ENCODE measurements around the gene MMP17.
A peak's percentile ranks its signal among the peaks of the same experiment; 100 is the strongest.

MMP17 gene

DNA sequence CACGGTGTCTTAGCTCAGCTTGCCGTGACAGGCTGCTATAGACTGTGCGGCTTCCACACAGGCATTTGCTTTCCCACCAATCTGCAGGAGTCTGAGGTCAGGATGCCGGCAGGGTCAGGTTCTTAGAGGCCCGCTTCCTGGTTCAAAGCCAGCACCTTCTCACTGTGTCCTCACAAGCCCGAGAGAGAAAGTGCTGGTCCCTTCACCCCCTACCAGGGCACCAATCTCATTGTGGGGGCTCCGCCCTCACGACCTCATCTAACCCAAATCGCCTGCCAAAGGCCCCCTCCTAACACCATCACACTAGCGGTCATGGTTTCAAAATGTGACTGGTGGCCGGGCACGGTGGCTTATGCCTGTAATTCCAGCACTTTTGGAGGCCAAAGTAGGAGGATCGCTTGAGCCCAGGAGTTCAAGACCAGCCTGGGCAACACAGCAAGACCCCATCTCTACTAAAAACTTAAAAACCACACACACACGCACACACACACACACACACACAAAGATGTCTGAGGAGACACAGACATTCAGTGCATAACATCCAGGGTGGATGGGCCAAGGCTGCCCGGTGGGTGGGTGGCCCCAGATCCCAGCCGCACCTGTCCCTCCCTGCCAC, 26.8 kb downstream of the MMP17 start:
- H3K4me1 Mint-ChIP-seq: peaks cover under 1% of the 10 kb centered on the region
- peaks cover 15% of the 10 kb centered on the region for H3K27me3 Mint-ChIP-seq
- no peak overlapping the region for H3K27ac Mint-ChIP-seq
- H3K9me3 Mint-ChIP-seq: no peaks in the 10 kb centered on the region
- no peak overlapping the region for H3K4me3 Mint-ChIP-seq
- no peak for DNase-seq
- CTCF ChIA-PET: no interaction called here
- H3K36me3 Mint-ChIP-seq: no peaks in the 10 kb centered on the region

DNA sequence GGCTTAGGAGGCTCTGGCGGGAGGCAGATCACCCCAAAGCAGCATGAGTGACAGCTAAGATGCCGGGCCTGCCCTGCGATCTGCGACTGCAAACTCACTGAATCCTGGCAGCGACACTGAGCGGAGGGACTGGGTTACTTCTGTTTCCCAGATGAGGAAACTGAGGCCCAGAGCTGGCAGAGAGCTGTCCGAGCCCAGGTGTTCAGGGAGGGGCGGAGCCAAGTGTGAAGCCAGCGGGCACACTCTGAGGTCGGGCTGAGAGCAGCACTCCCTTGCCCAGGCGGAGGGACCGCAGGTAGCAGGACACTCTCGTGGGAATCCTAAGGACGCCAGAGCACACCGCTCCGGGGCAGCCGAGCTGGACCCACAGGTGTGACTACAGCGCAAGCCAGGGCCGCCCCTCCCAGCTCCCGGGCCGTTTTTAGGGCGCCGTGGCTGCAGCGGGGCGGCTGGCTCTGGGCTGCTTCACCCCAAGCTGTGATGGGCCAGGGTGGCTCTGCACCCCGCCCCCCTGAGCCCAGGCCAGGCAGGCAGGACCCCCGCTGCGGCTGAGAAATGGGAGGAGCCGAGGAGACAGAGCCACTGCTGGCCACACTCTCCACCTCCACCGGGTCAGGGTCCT, 27.4 kb downstream of the MMP17 start:
- peaks cover 15% of the 10 kb centered on the region for H3K27me3 Mint-ChIP-seq
- CTCF ChIA-PET: no interaction called here
- no peaks in the 10 kb centered on the region for H3K9me3 Mint-ChIP-seq
- peaks cover 6% of the 10 kb centered on the region for H3K4me1 Mint-ChIP-seq
- DNase-seq: no peak
- no peaks in the 10 kb centered on the region for H3K36me3 Mint-ChIP-seq
- H3K4me3 Mint-ChIP-seq: no peak overlapping the region
- H3K27ac Mint-ChIP-seq: no peak overlapping the region

GRCh38 chr12:131856366-131857097, 28.3 kb downstream of the MMP17 start:
- Mint-ChIP-seq H3K4me1 (peaks cover 12% of the 10 kb centered on the region), H3K27me3 (peaks cover 16% of the 10 kb centered on the region), H3K9me3 (no peaks in the 10 kb centered on the region), H3K27ac (no peak overlapping the region), H3K36me3 (no peaks in the 10 kb centered on the region), H3K4me3 (no peak overlapping the region)
- no peak for DNase-seq
- CTCF ChIA-PET: no interaction called here

DNA sequence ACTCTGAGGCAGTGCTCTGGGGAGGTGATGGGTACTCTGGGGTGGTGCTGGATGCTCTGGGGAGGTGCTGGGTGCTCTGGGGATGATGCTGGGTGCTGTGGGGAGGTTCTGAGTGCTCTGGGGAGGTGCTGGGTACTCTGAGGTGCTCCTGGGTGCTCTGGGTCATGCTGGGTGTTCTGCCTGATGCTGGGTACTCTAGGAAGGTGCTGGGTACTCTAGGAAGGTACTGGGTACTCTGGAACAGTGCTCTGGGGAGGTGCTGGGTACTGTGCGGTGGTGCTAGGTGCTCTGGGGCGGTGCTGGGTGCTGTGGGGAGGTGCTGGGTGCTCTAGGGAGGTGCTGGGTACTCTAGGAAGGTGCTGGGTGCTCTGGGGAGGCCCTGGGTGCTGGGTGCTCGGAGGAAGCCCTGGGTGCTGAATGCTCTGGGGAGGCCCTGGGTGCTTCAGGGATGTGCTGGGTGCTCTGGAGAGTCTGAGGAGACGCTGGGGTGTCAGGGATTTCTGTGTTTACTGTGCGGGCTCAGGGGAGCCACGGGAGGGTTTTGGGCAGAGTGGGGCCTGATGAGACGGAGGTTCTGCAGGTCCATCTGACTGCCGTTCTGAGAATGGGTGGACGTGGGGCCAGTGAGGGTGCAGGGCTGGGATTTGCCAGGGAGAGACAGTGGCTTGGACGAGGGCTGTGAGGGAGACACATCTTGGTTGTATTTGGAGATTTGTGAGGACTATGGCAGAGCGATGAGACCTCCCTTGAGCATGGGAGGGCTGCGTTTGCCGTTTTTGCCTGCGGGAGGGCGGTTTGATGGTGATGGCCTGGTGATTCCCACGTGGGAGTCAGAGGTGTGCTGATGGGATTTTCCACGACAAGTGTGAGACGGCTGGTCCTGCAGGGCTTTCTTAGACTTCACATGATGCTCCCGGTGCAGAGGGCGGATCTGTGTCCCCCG, 30.0 kb downstream of the MMP17 start:
- no peak for DNase-seq
- Mint-ChIP-seq H3K27ac (peak overlapping the region; percentile 50), H3K9me3 (no peaks in the 10 kb centered on the region), H3K4me3 (no peak overlapping the region), H3K4me1 (peaks cover 12% of the 10 kb centered on the region), H3K36me3 (no peaks in the 10 kb centered on the region), H3K27me3 (peaks cover 21% of the 10 kb centered on the region)
- CTCF ChIA-PET: no interaction called here

GRCh38 chr12:131860472-131861260, 32.5 kb downstream of the MMP17 start:
- DNase-seq: peak; percentile 40
- H3K9me3 Mint-ChIP-seq: no peaks in the 10 kb centered on the region
- H3K4me3 Mint-ChIP-seq: no peak overlapping the region
- peaks cover 12% of the 10 kb centered on the region for H3K4me1 Mint-ChIP-seq
- peaks cover 21% of the 10 kb centered on the region for H3K27me3 Mint-ChIP-seq
- H3K36me3 Mint-ChIP-seq: no peaks in the 10 kb centered on the region
- CTCF ChIA-PET: no interaction called here
- peak overlapping the region; percentile 66 for H3K27ac Mint-ChIP-seq

DNA sequence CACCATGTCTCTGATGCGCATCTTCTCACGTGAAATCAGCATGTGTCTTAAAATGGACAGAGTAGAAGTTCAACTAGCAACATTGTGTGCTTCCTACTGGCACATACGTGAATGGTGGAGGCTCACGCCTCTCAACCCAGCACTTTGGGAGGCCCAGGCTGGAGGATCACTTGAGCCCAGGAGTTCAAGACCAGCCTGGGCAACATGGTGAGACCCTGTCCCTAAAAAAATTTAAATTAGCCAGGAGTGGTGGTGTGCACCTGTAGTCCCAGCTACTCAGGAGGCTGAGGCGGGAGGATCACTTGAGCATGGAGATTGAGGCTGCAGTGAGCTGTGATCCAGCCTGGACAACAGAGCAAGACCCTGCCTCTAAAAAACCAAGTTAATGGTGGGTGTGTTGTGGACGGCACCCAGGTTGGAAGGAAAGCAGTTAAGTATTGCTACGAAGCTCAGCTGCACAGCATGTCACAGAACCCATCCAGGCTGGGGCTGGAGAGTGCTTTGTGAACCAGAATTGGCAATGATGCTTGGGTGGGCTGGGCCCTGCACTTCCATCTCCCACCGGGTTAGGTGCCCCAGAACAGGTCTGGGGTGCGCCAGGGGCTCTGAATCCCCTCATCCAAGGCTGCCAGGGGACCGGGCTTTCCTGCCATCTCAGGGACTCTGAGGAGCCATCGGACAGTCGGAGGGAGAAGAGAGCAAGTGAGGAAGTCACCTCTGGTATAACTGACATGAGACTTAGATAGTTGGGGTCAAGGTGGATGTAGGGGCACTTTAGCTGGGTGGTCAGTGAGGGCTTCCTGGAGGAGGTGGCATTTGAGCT, 33.3 kb downstream of the MMP17 start:
- Mint-ChIP-seq H3K27me3 (peaks cover 14% of the 10 kb centered on the region), H3K4me3 (no peak overlapping the region), H3K36me3 (no peaks in the 10 kb centered on the region), H3K27ac (peak overlapping the region; percentile 66), H3K4me1 (peaks cover 12% of the 10 kb centered on the region), H3K9me3 (no peaks in the 10 kb centered on the region)
- no peak for DNase-seq
- CTCF ChIA-PET: no interaction called here

- Mint-ChIP-seq H3K4me1 (peaks cover 12% of the 10 kb centered on the region), H3K27ac (no peak overlapping the region), H3K36me3 (no peaks in the 10 kb centered on the region), H3K4me3 (no peak overlapping the region), H3K9me3 (no peaks in the 10 kb centered on the region), H3K27me3 (peaks cover 14% of the 10 kb centered on the region)
- DNase-seq: no peak
- CTCF ChIA-PET: no interaction called here
Observed at GRCh38 chr12:131862084-131862441, 33.9 kb downstream of the MMP17 start.

GRCh38 chr12:131862600-131862993, 34.4 kb downstream of the MMP17 start:
- no peak overlapping the region for H3K27ac Mint-ChIP-seq

DNA sequence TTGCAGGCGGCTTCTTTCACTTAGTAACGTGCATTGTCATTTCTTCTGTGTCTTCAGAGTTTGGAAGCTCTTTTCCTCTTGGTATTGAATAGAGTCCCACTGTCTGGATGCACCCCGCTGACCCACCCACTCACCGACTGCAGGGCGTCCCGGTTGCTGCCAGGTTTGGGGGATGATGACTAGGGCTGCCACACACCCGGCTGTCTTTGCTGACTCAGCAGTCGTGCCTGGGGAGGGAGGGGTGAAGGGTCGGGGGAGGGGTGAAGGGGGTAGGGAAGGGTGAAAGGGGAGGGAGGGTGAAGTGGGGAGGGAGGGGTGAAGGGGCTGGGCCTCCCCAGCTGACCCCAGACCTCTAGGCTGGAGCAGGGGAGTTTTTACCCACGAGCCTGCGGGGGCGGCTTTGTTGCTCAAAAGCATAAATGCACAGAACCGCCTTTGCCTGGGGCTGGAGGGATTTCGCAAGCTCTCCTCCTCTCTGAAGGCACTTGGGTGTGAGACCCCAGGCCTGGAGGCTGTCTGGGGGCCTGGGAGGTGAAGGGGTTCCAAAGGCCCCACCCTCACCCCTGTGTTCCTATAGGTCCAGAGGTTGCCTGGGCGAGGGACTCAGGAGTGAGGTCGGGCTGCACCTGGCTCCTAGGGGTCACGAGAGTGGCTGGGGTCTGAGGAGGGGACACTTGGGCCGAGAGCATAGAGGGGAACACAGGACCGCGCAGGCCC, 35.0 kb downstream of the MMP17 start:
- Mint-ChIP-seq H3K4me3 (no peak overlapping the region), H3K36me3 (no peaks in the 10 kb centered on the region), H3K27me3 (peaks cover 9% of the 10 kb centered on the region), H3K27ac (no peak overlapping the region), H3K9me3 (no peaks in the 10 kb centered on the region), H3K4me1 (peaks cover 12% of the 10 kb centered on the region)
- CTCF ChIA-PET: interaction anchor here (0.7 kb wide), 1 partner anchor 8 kb away, joined by 3 read pairs; no protein-coding TSS in a partner anchor
- DNase-seq: no peak

More at GRCh38 chr12:131862600-131862993, 34.4 kb downstream of the MMP17 start:
- Mint-ChIP-seq H3K4me1 (peaks cover 12% of the 10 kb centered on the region), H3K9me3 (no peaks in the 10 kb centered on the region), H3K36me3 (no peaks in the 10 kb centered on the region), H3K27me3 (peaks cover 10% of the 10 kb centered on the region), H3K4me3 (no peak overlapping the region)
- CTCF ChIA-PET: interaction anchor here (0.7 kb wide), 1 partner anchor 8 kb away, joined by 3 read pairs; no protein-coding TSS in a partner anchor
- DNase-seq: no peak

DNA sequence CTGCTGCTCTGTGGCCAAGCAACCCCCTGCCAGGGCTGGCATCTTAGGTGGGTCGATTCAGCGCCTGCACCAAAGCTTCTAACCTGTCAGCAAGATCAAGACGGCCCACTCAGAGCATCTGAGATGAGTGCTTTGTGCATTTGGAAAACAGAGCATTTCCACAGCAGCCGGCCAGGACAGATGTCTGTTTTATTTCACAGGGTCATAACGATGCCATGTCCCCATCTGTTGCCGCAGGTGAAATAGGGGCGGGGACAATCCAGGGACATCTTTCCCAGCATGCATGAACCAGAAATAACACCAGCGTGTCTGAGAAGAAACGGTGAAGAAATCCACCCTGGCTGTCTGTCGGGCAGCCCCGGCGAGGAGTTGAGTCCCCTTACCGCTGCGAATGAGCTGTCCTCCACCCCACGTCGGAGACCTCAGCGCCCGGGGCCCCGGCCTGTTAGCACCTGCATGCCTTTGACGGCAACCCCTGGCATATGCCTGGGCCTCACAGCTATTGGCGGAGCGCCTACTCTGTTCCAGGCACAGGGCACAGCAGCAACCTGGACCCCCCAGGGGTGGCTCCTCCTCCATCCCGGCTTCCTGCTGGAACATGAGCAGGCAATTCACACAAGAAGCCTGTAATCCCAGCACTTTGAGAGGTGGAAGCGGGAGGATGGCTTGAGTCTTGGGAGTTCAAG, 35.7 kb downstream of the MMP17 start:
- no peaks in the 10 kb centered on the region for H3K9me3 Mint-ChIP-seq
- peaks cover 6% of the 10 kb centered on the region for H3K27me3 Mint-ChIP-seq
- peaks cover 12% of the 10 kb centered on the region for H3K4me1 Mint-ChIP-seq
- no peak for DNase-seq
- no peak overlapping the region for H3K27ac Mint-ChIP-seq
- H3K36me3 Mint-ChIP-seq: no peaks in the 10 kb centered on the region
- CTCF ChIA-PET: no interaction called here
- H3K4me3 Mint-ChIP-seq: no peak overlapping the region

GRCh38 chr12:131864469-131864868, 36.3 kb downstream of the MMP17 start:
- no peak for DNase-seq
- CTCF ChIA-PET: no interaction called here
- no peak overlapping the region for H3K4me3 Mint-ChIP-seq
- no peak overlapping the region for H3K27ac Mint-ChIP-seq
- peaks cover 12% of the 10 kb centered on the region for H3K4me1 Mint-ChIP-seq
- H3K9me3 Mint-ChIP-seq: no peaks in the 10 kb centered on the region
- H3K27me3 Mint-ChIP-seq: peaks cover 6% of the 10 kb centered on the region
- no peaks in the 10 kb centered on the region for H3K36me3 Mint-ChIP-seq

- H3K27ac Mint-ChIP-seq: no peak overlapping the region
- no peak overlapping the region for H3K4me3 Mint-ChIP-seq
- DNase-seq: no peak
- H3K36me3 Mint-ChIP-seq: no peaks in the 10 kb centered on the region
- H3K4me1 Mint-ChIP-seq: peaks cover 8% of the 10 kb centered on the region
- peaks cover 6% of the 10 kb centered on the region for H3K27me3 Mint-ChIP-seq
- no peaks in the 10 kb centered on the region for H3K9me3 Mint-ChIP-seq
- CTCF ChIA-PET: no interaction called here
Observed at GRCh38 chr12:131865180-131865875, 37.1 kb downstream of the MMP17 start.

All from activated naive CD4-positive, alpha-beta T cell treated with anti-CD3 and anti-CD28 coated beads, Interleukin-2, amount 10 ng/mL, durations not matched to agents 7 days and 5 days (primary cell).